Activated T-cell treated with anti-CD3 and anti-CD28 coated beads, Interleukin-2, amount 50 U/mL, for 72 hours (primary cell): ENCODE results near the gene RUNX2. TPM values are rescaled to one million over a fixed set of nuclear protein-coding genes. Genes with fewer than 3 reads are reported as not detected.
"Not testable (repeated sequence)": the region's sequence is repeated elsewhere in the genome, so short reads cannot be mapped to it uniquely, and the experiment has no call there.

Experiments
- ATAC-seq, 2 donors: fragments of 150-1000 bp; cut with Tn5 transposase; replicated peaks in 1 of 2; 2 replicates each; pipeline ENCODE4 v1.10.0; 2021; ENCODE audit warnings: moderate library complexity in 2 of 2, mild to moderate bottlenecking in 1 of 2
- DNase-seq, 2 donors: peaks; one replicate each; pipeline ENCODE4 v3.0.0; 2021 to 2022; ENCODE audit warnings: mixed read lengths in 1 of 2
- H3K27ac Mint-ChIP-seq: one replicate; pipeline ENCODE4 v1.8.0; 2022; ENCODE audit warnings: mild to moderate bottlenecking, moderate library complexity, mixed read lengths
- H3K27me3 Mint-ChIP-seq: one replicate; pipeline ENCODE4 v1.8.0; 2022; ENCODE audit warnings: low read depth, mixed read lengths
- H3K36me3 Mint-ChIP-seq, 2 donors: one replicate each; pipeline ENCODE4 v1.8.0; 2022; ENCODE audit warnings: mixed read lengths in 2 of 2, mild to moderate bottlenecking in 1 of 2; ENCODE audit not compliant: insufficient read depth in 2 of 2
- H3K4me1 Mint-ChIP-seq: one replicate; pipeline ENCODE4 v1.8.0; 2022; ENCODE audit warnings: low read depth, mixed read lengths
- H3K4me3 Mint-ChIP-seq, 2 donors: one replicate each; pipeline ENCODE4 v1.8.0; 2022; ENCODE audit warnings: mild to moderate bottlenecking in 2 of 2, mixed read lengths in 2 of 2, moderate library complexity in 2 of 2
- H3K9me3 Mint-ChIP-seq, 2 donors: one replicate each; pipeline ENCODE4 v1.8.0; 2022; ENCODE audit warnings: mixed read lengths in 2 of 2
- total RNA-seq, 2 donors: library from RNA; stranded (reverse); gene quantifications; one replicate each; pipeline ENCODE4 v1.2.3, GENCODE V29; 2022

The RUNX2 gene
- total RNA-seq, 2 donors from 2014 or later: 39.3 to 61.1 TPM

- Mint-ChIP-seq H3K27me3 (no peaks in the 10 kb centered on the region), H3K36me3 (peaks cover 2 to 10% of the 10 kb centered on the region in 2 donors), H3K4me3 (peak overlapping the region in 1 of 2 donors; percentile 23), H3K9me3 (no peaks in the 10 kb centered on the region), H3K4me1 (peaks cover 23% of the 10 kb centered on the region), H3K27ac (peak overlapping the region; percentile 10)
- DNase-seq (no peak), ATAC-seq (peak; percentile 62 to 66)
These were observed 134.3 kb downstream of the RUNX2 start for GRCh38 chr6:45462190-45463134.

- Mint-ChIP-seq H3K4me3 (no peak overlapping the region), H3K27me3 (no peaks in the 10 kb centered on the region), H3K27ac (no peak overlapping the region), H3K36me3 (peaks cover 8 to 19% of the 10 kb centered on the region in 2 donors), H3K4me1 (peaks cover 37% of the 10 kb centered on the region), H3K9me3 (no peaks in the 10 kb centered on the region)
- no peak for ATAC-seq
- DNase-seq: no peak
These were observed 136.6 kb downstream of the RUNX2 start for GRCh38 chr6:45464685-45465084.

- Mint-ChIP-seq H3K9me3 (no peaks in the 10 kb centered on the region), H3K36me3 (peaks cover 10 to 26% of the 10 kb centered on the region in 2 donors), H3K4me3 (no peak overlapping the region), H3K27ac (no peak overlapping the region), H3K27me3 (no peaks in the 10 kb centered on the region), H3K4me1 (peaks cover 50% of the 10 kb centered on the region)
- DNase-seq (no peak), ATAC-seq (no peak)
These were observed 138.6 kb downstream of the RUNX2 start for GRCh38 chr6:45466686-45467085.

- Mint-ChIP-seq H3K4me1 (peaks cover 51% of the 10 kb centered on the region), H3K36me3 (peaks cover 10 to 26% of the 10 kb centered on the region in 2 donors), H3K4me3 (peak overlapping the region in 1 of 2 donors; percentile 45), H3K27ac (peak overlapping the region; percentile 31)
- not testable (repeated sequence) for DNase-seq, H3K9me3 Mint-ChIP-seq, ATAC-seq, H3K27me3 Mint-ChIP-seq
These were observed 139.3 kb downstream of the RUNX2 start for GRCh38 chr6:45467417-45467816.

- peak overlapping the region in 1 of 2 donors; percentile 45 for H3K4me3 Mint-ChIP-seq
- ATAC-seq (peak; percentile 84 to 87), DNase-seq (peak in 1 of 2 donors; percentile 34)
- H3K4me1 Mint-ChIP-seq: peaks cover 51% of the 10 kb centered on the region
- peak overlapping the region; percentile 31 for H3K27ac Mint-ChIP-seq
- no peaks in the 10 kb centered on the region for H3K27me3 Mint-ChIP-seq
- H3K36me3 Mint-ChIP-seq: peaks cover 11 to 26% of the 10 kb centered on the region in 2 donors
- no peaks in the 10 kb centered on the region for H3K9me3 Mint-ChIP-seq
These were observed 139.7 kb downstream of the RUNX2 start for GRCh38 chr6:45467853-45468252.

GRCh38 chr6:45469663-45470062 lies 141.5 kb downstream of the RUNX2 start:
- Mint-ChIP-seq H3K9me3 (no peaks in the 10 kb centered on the region), H3K4me1 (peaks cover 48% of the 10 kb centered on the region), H3K27ac (peak overlapping the region; percentile 16), H3K36me3 (peaks cover 11 to 26% of the 10 kb centered on the region in 2 donors), H3K4me3 (peak overlapping the region in 1 of 2 donors; percentile 46), H3K27me3 (no peaks in the 10 kb centered on the region)
- no peak for DNase-seq
- no peak for ATAC-seq

GRCh38 chr6:45470131-45470738 lies 142.1 kb downstream of the RUNX2 start:
- no peak for ATAC-seq
- no peaks in the 10 kb centered on the region for H3K27me3 Mint-ChIP-seq
- H3K36me3 Mint-ChIP-seq: peaks cover 11 to 26% of the 10 kb centered on the region in 2 donors
- H3K27ac Mint-ChIP-seq: peak overlapping the region; percentile 16
- H3K9me3 Mint-ChIP-seq: no peaks in the 10 kb centered on the region
- no peak overlapping the region for H3K4me3 Mint-ChIP-seq
- DNase-seq: no peak
- peaks cover 48% of the 10 kb centered on the region for H3K4me1 Mint-ChIP-seq

- Mint-ChIP-seq H3K4me1 (peaks cover 40% of the 10 kb centered on the region), H3K4me3 (peak overlapping the region in 1 of 2 donors; percentile 36), H3K9me3 (no peaks in the 10 kb centered on the region), H3K27me3 (no peaks in the 10 kb centered on the region), H3K36me3 (peaks cover 9 to 18% of the 10 kb centered on the region in 2 donors), H3K27ac (peak overlapping the region; percentile 42)
- ATAC-seq (no peak), DNase-seq (no peak)
These were observed 144.3 kb downstream of the RUNX2 start for GRCh38 chr6:45472382-45472781.

GRCh38 chr6:45473121-45473993 lies 145.2 kb downstream of the RUNX2 start:
- H3K27ac Mint-ChIP-seq: peak overlapping the region; percentile 42
- H3K27me3 Mint-ChIP-seq: no peaks in the 10 kb centered on the region
- peaks cover 5 to 12% of the 10 kb centered on the region in 2 donors for H3K36me3 Mint-ChIP-seq
- H3K4me1 Mint-ChIP-seq: peaks cover 32% of the 10 kb centered on the region
- peak overlapping the region in 1 of 2 donors; percentile 36 for H3K4me3 Mint-ChIP-seq
- DNase-seq: no peak
- no peaks in the 10 kb centered on the region for H3K9me3 Mint-ChIP-seq
- ATAC-seq: peak in 1 of 2 donors; percentile 52

GRCh38 chr6:45474376-45474775 lies 146.2 kb downstream of the RUNX2 start:
- no peaks in the 10 kb centered on the region for H3K27me3 Mint-ChIP-seq
- H3K9me3 Mint-ChIP-seq: no peaks in the 10 kb centered on the region
- peaks cover 5 to 9% of the 10 kb centered on the region in 2 donors for H3K36me3 Mint-ChIP-seq
- H3K27ac Mint-ChIP-seq: no peak overlapping the region
- ATAC-seq: no peak
- H3K4me3 Mint-ChIP-seq: no peak overlapping the region
- H3K4me1 Mint-ChIP-seq: peaks cover 23% of the 10 kb centered on the region
- no peak for DNase-seq

GRCh38 chr6:45476341-45476740 lies 148.2 kb downstream of the RUNX2 start:
- Mint-ChIP-seq H3K9me3 (no peaks in the 10 kb centered on the region), H3K36me3 (peaks cover 1 to 4% of the 10 kb centered on the region in 2 donors), H3K4me1 (peaks cover 8% of the 10 kb centered on the region), H3K27me3 (no peaks in the 10 kb centered on the region), H3K4me3 (no peak overlapping the region), H3K27ac (no peak overlapping the region)
- DNase-seq: no peak
- no peak for ATAC-seq

GRCh38 chr6:45477278-45477677 lies 149.1 kb downstream of the RUNX2 start:
- ATAC-seq (peak; percentile 22 to 28), DNase-seq (no peak)
- Mint-ChIP-seq H3K4me3 (no peak overlapping the region), H3K9me3 (no peaks in the 10 kb centered on the region), H3K27me3 (no peaks in the 10 kb centered on the region), H3K36me3 (peaks cover 3 to 4% of the 10 kb centered on the region in 2 donors), H3K27ac (no peak overlapping the region), H3K4me1 (peaks cover 6% of the 10 kb centered on the region)
